DND-41 (cell line): ENCODE data around the gene MYL1.

ENCODE experiments used
- CTCF ChIP-seq: IDR thresholded peaks from 2 replicates; pipeline ENCODE4 v1.5.1; 2012; ENCODE audit warnings: borderline replicate concordance, low read length, moderate library complexity, mild to moderate bottlenecking; ENCODE audit not compliant: poor library complexity, severe bottlenecking; ENCODE audit errors: extremely low read depth
- EZH2 ChIP-seq: IDR thresholded peaks from 3 replicates; pipeline ENCODE4 v1.6.1; 2012; ENCODE audit warnings: borderline replicate concordance, low read depth, mild to moderate bottlenecking, moderate library complexity, low read length, inconsistent platforms; ENCODE audit not compliant: severe bottlenecking

DNA sequence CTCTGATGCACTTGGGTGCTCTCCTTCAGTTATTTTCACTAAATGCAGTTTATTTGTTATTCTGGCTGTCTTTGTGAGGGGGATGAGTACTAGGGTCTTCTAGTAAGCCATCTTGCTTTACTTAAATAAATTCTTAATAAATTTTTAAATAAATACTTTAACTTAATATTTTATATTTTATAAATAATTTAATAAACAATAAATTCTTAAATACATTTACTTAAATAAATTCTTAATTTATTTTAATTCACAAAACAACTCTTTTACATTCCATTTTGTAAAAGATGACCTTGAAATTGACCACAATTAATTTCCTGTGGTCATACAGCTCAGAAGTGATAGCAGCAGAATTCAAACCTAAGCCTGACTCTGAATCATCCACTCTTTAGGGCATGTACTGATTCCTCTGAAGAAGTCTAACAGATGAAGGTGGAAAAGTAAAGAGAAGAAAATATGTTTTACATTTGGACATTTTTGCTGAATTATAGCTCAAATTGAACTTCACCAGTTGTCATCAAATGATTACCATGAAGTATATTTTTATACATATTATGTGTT, 28.8 kb downstream of the MYL1 start:
- TF ChIP-seq CTCF (no peak), EZH2 (no peak)
